HG02870 (cell line): ENCODE data around the gene NUDT3.
"Not testable (repeated sequence)": the region's sequence is repeated elsewhere in the genome, so short reads cannot be mapped to it uniquely, and the experiment has no call there.

Source experiments
- ATAC-seq: cut with Tn5 transposase; IDR thresholded peaks from one replicate; pipeline ENCODE4 v1.9.1; 2021; ENCODE audit warnings: mild to moderate bottlenecking, moderate library complexity; ENCODE audit not compliant: unreplicated experiment

Gene NUDT3

GRCh38 chr6:34269132-34269531, 123.3 kb downstream of the NUDT3 start:
- not testable (repeated sequence) for ATAC-seq

- ATAC-seq: no peak
These were observed 124.7 kb downstream of the NUDT3 start for GRCh38 chr6:34267746-34268145.

GRCh38 chr6:34263484-34263883, 129.0 kb downstream of the NUDT3 start:
- not testable (repeated sequence) for ATAC-seq

- no peak for ATAC-seq
These were observed 131.7 kb downstream of the NUDT3 start for GRCh38 chr6:34260576-34261267.

GRCh38 chr6:34259529-34260069, 132.9 kb downstream of the NUDT3 start:
- no peak for ATAC-seq

- ATAC-seq: not testable (repeated sequence)
These were observed 140.1 kb downstream of the NUDT3 start for GRCh38 chr6:34252395-34252794.

- peak; percentile 29 for ATAC-seq
These were observed 142.8 kb downstream of the NUDT3 start for GRCh38 chr6:34249469-34250261.

GRCh38 chr6:34248727-34249468, 143.6 kb downstream of the NUDT3 start, which contains the start of gene SMIM29:
Gene SMIM29, minus strand, starts transcription at chr6:34249006. Its CDS starts 1,215 bp downstream, at chr6:34247791.
- ATAC-seq: peak; percentile 63

GRCh38 chr6:34248198-34248726, 144.2 kb downstream of the NUDT3 start:
- peak; percentile 24 for ATAC-seq

GRCh38 chr6:34247481-34248197, 144.8 kb downstream of the NUDT3 start:
- ATAC-seq: no peak

- no peak for ATAC-seq
These were observed 145.7 kb downstream of the NUDT3 start for GRCh38 chr6:34246563-34247391.

GRCh38 chr6:34246249-34246562, 146.3 kb downstream of the NUDT3 start:
- ATAC-seq: no peak

GRCh38 chr6:34245761-34246140, 146.7 kb downstream of the NUDT3 start:
- not testable (repeated sequence) for ATAC-seq

GRCh38 chr6:34245032-34245760, 147.3 kb downstream of the NUDT3 start:
- ATAC-seq: not testable (repeated sequence)

- ATAC-seq: no peak
These were observed 148.3 kb downstream of the NUDT3 start for GRCh38 chr6:34243901-34244884.

GRCh38 chr6:34243131-34243771, 149.2 kb downstream of the NUDT3 start:
- no peak for ATAC-seq
